Smooth muscle cell (in vitro differentiated cells): ENCODE data around the gene CRLF1. TPM values are rescaled to one million over a fixed set of nuclear protein-coding genes. Genes with fewer than 3 reads are reported as not detected.

Source experiments
- DNase-seq: peaks from one replicate; lab custom pipeline; 2025; ENCODE audit not compliant: unreplicated experiment; lab: John Stamatoyannopoulos, UW
- H2AFZ ChIP-seq: fragments of 200-600 bp; sonication (generic); 2 replicates; pipeline ENCODE4 v1.6.0; 2016; ENCODE audit warnings: antibody characterized with exemption, low read depth, mild to moderate bottlenecking
- H3F3A ChIP-seq: fragments of 200-600 bp; sonication (generic); 2 replicates; pipeline ENCODE4 v1.6.0; 2017; ENCODE audit warnings: antibody characterized with exemption, low read depth
- H3K27ac ChIP-seq: fragments of 200-600 bp; sonication (generic); 2 replicates; pipeline ENCODE4 v1.5.1; 2016; ENCODE audit warnings: low read depth, mild to moderate bottlenecking
- H3K27me3 ChIP-seq: fragments of 200-600 bp; sonication (generic); 2 replicates; pipeline ENCODE4 v1.6.1; 2016; ENCODE audit warnings: low read depth, mild to moderate bottlenecking
- H3K36me3 ChIP-seq: fragments of 200-600 bp; sonication (generic); 2 replicates; pipeline ENCODE4 v1.5.1; 2016; ENCODE audit warnings: low read depth
- H3K4me1 ChIP-seq: fragments of 200-600 bp; sonication (generic); 2 replicates; pipeline ENCODE4 v1.5.1; 2016; ENCODE audit warnings: low read depth
- H3K4me2 ChIP-seq: fragments of 200-600 bp; sonication (generic); 2 replicates; pipeline ENCODE4 v1.6.0; 2016; ENCODE audit warnings: mild to moderate bottlenecking
- H3K4me3 ChIP-seq: fragments of 200-600 bp; sonication (generic); 2 replicates; pipeline ENCODE4 v1.5.1; 2016; ENCODE audit warnings: mild to moderate bottlenecking
- H3K79me2 ChIP-seq: fragments of 200-600 bp; sonication (generic); 2 replicates; pipeline ENCODE4 v1.6.0; 2016; ENCODE audit warnings: low read depth, mild to moderate bottlenecking
- H3K9ac ChIP-seq: fragments of 200-600 bp; sonication (generic); 2 replicates; pipeline ENCODE4 v1.6.0; 2016; ENCODE audit warnings: low read depth
- H3K9me3 ChIP-seq: fragments of 200-600 bp; sonication (generic); replicated peaks from 2 replicates; pipeline ENCODE4 v1.5.1; 2016; ENCODE audit warnings: low read depth
- H4K20me1 ChIP-seq: fragments of 200-600 bp; sonication (generic); 2 replicates; pipeline ENCODE4 v1.6.0; 2016; ENCODE audit warnings: low read depth
- WGBS: methylation state at CpG from one replicate; pipeline ENCODE4 v1.1.7; 2016; ENCODE audit warnings: low lambda C conversion rate; 5-methylcytosine and 5-hydroxymethylcytosine counted together
- polyA plus RNA-seq: library from polyadenylated mRNA; unstranded; fragments of >200 nt; fragmentation: Nextera tagmentation; extraction: Ambion mirVana; gene quantifications from 2 replicates; pipeline ENCODE4 v1.2.1, GENCODE V29; 2016
- total RNA-seq: library from RNA; depleted of rRNA; stranded (reverse); fragments of >200 nt; gene quantifications from 2 replicates; pipeline ENCODE4 v1.2.3, GENCODE V29; 2014
- TF ChIP-seq, protein P1 (sequence below): fragments of 200-600 bp; sonication (generic); IDR thresholded peaks from 2 replicates; pipeline ENCODE4 v1.5.1; 2017; ENCODE audit warnings: borderline replicate concordance, mild to moderate bottlenecking, antibody characterized with exemption; ENCODE audit not compliant: insufficient read depth, poor library complexity, severe bottlenecking

Gene CRLF1
- total and polyA plus RNA-seq, 2 experiments from 2014 or later = 196 to 1,048 TPM

DNA sequence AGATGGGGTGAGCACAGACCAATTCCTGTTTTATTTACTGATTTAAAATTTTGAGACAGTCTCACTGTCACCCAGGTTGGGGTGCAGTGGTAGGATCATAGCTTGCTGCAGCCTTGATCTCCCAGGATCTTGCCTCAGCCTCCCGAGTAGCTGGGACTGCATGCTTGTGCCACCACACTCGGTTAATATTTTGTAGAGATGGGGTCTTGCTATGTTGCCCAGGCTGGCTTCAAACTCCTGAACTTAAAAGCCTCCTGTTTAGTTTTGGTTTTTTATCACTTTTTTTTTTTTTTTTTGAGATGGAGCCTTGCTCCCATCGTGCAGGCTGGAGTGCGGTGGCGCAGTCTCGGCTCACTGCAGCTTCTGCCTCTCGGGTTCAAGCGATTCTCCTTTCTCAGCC lies 30.2 kb downstream of the CRLF1 start:
- Histone ChIP-seq H3K4me3 (no peak overlapping the region), H2AFZ (no peak overlapping the region), H3K79me2 (peaks cover 24% of the 10 kb centered on the region), H3K9ac (no peak overlapping the region), H4K20me1 (peaks cover 38% of the 10 kb centered on the region), H3K27me3 (no peaks in the 10 kb centered on the region), H3K27ac (no peak overlapping the region), H3K4me2 (no peak overlapping the region), H3F3A (peaks cover 28% of the 10 kb centered on the region), H3K4me1 (peaks cover 11% of the 10 kb centered on the region), H3K9me3 (no peaks in the 10 kb centered on the region), H3K36me3 (no peaks in the 10 kb centered on the region)
- 92% methylated on average over 6 of the region's 8 CpGs for WGBS
- TF ChIP-seq, protein P1, sequence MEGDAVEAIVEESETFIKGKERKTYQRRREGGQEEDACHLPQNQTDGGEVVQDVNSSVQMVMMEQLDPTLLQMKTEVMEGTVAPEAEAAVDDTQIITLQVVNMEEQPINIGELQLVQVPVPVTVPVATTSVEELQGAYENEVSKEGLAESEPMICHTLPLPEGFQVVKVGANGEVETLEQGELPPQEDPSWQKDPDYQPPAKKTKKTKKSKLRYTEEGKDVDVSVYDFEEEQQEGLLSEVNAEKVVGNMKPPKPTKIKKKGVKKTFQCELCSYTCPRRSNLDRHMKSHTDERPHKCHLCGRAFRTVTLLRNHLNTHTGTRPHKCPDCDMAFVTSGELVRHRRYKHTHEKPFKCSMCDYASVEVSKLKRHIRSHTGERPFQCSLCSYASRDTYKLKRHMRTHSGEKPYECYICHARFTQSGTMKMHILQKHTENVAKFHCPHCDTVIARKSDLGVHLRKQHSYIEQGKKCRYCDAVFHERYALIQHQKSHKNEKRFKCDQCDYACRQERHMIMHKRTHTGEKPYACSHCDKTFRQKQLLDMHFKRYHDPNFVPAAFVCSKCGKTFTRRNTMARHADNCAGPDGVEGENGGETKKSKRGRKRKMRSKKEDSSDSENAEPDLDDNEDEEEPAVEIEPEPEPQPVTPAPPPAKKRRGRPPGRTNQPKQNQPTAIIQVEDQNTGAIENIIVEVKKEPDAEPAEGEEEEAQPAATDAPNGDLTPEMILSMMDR = no peak
- no peak for DNase-seq

DNA sequence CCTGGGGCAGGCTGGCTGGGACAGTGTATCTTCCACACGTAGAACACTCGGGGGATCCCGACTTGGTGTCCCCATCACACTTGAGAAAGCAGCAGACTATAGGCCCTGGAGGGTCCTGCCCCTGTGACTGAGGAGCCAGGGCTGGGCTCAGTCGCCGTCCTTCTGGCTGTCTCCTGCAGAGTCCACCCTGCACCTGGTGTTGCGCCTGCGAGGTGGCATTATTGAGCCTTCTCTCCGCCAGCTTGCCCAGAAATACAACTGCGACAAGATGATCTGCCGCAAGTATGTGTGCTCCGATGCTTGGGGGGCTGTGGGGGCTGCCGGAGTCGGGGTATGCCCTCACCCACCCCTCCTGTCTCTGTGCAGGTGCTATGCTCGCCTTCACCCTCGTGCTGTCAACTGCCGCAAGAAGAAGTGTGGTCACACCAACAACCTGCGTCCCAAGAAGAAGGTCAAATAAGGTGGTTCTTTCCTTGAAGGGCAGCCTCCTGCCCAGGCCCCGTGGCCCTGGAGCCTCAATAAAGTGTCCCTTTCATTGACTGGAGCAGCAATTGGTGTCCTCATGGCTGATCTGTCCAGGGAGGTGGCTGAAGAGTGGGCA lies 31.8 kb downstream of the CRLF1 start:
- TF ChIP-seq, protein P1 = no peak
- no peaks in the 10 kb centered on the region for H3K9me3 ChIP-seq
- no peak overlapping the region for H3K9ac ChIP-seq
- H3K79me2 ChIP-seq = peaks cover 24% of the 10 kb centered on the region
- WGBS = 99% methylated on average over 18 of the region's 18 CpGs
- peaks cover 38% of the 10 kb centered on the region for H4K20me1 ChIP-seq
- H3K36me3 ChIP-seq = no peaks in the 10 kb centered on the region
- DNase-seq = no peak
- H3F3A ChIP-seq = peaks cover 28% of the 10 kb centered on the region
- peaks cover 11% of the 10 kb centered on the region for H3K4me1 ChIP-seq
- H3K4me3 ChIP-seq = no peak overlapping the region
- H2AFZ ChIP-seq = no peak overlapping the region
- H3K27me3 ChIP-seq = no peaks in the 10 kb centered on the region
- no peak overlapping the region for H3K27ac ChIP-seq
- H3K4me2 ChIP-seq = no peak overlapping the region

DNA sequence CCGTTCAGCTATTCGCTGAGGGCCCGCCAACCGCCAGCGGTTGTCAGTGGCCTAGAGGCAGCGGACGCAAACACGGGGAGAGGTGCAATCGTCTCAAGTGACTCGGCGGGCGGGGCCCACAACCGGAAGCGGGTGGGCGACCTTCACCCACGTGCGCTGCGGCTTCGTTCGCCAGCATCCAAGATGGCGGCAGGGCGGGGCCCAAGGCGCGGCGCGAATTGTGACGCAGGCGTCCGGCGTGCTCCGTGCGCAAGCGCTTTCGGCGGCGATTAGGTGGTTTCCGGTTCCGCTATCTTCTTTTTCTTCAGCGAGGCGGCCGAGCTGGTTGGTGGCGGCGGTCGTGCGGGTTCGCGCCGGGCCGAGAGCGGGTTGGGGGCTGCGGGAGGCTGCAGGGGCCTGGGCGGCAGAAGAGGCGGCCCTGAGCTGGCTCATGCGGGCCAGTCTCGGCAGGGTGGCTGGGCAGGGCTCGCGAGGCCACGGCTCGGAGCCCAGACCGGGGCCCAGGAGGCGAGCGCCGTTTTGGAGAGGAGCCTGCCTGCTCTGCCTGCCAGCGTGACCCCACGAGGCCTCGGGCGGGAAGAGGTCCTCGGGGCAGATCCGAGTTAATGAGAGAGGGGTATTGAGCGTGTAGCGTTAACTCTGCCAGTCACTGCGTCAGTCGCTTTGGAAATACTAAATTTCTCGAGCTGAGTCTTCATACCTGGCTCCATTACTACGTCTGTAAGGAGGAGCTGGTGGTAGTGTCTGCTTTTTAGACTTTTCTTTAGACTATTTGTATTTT lies 34.8 kb downstream of the CRLF1 start, which contains the start of gene UBA52:
Gene UBA52 (plus strand): TSS at position 294 of the 781 bp plus-strand sequence. CDS start 1,444 bp downstream, outside the sequence.
- peak within 1 kb of the TSS; percentile 83 for H3K27ac ChIP-seq
- TF ChIP-seq, protein P1 = no peak
- no peaks in the 10 kb centered on the region for H3K36me3 ChIP-seq
- H3K27me3 ChIP-seq = no peaks in the 10 kb centered on the region
- WGBS = under 1% methylated on average over 74 of the region's 75 CpGs
- H3K9ac ChIP-seq = peak within 1 kb of the TSS; percentile 92
- peaks cover 24% of the 10 kb centered on the region for H3K79me2 ChIP-seq
- DNase-seq = peak; percentile 93
- H3K4me3 ChIP-seq = peak within 1 kb of the TSS; percentile 79
- peaks cover 24% of the 10 kb centered on the region for H3F3A ChIP-seq
- no peaks in the 10 kb centered on the region for H3K9me3 ChIP-seq
- peak within 1 kb of the TSS; percentile 92 for H3K4me2 ChIP-seq
- peaks cover 11% of the 10 kb centered on the region for H3K4me1 ChIP-seq
- no peak within 1 kb of the TSS for H2AFZ ChIP-seq
- H4K20me1 ChIP-seq = peaks cover 38% of the 10 kb centered on the region
